Hepatocyte (in vitro differentiated cells): Measurements from ENCODE around the gene LMO4. TPM values are rescaled to one million over a fixed set of nuclear protein-coding genes. Genes with fewer than 3 reads are reported as not detected.

ENCODE experiments used
- DNase-seq: peaks from one replicate; pipeline ENCODE4 v3.0.0-alpha.2; 2016; ENCODE audit warnings: low spot score
- H2AFZ ChIP-seq: fragments of 200-600 bp; sonication (generic); 2 replicates; pipeline ENCODE4 v1.6.0; 2016; ENCODE audit warnings: antibody characterized with exemption, mild to moderate bottlenecking
- H3K27ac ChIP-seq: fragments of 200-600 bp; sonication (generic); 2 replicates; pipeline ENCODE4 v1.5.1; 2016; ENCODE audit warnings: mild to moderate bottlenecking
- H3K27me3 ChIP-seq: fragments of 200-600 bp; sonication (generic); 2 replicates; pipeline ENCODE4 v1.6.1; 2016
- H3K36me3 ChIP-seq: fragments of 200-600 bp; sonication (generic); replicated peaks from 2 replicates; pipeline ENCODE4 v1.5.1; 2016; ENCODE audit warnings: low read depth; ENCODE audit not compliant: insufficient read depth
- H3K4me1 ChIP-seq: fragments of 200-600 bp; sonication (generic); 2 replicates; pipeline ENCODE4 v1.5.1; 2016; ENCODE audit warnings: mild to moderate bottlenecking, moderate library complexity; ENCODE audit not compliant: insufficient read depth
- H3K4me2 ChIP-seq: fragments of 200-600 bp; sonication (generic); 2 replicates; pipeline ENCODE4 v1.6.0; 2016
- H3K4me3 ChIP-seq: fragments of 200-600 bp; sonication (generic); 2 replicates; pipeline ENCODE4 v1.5.1; 2016; ENCODE audit warnings: mild to moderate bottlenecking
- H3K79me2 ChIP-seq: fragments of 200-600 bp; sonication (generic); 2 replicates; pipeline ENCODE4 v1.6.0; 2017; ENCODE audit warnings: mild to moderate bottlenecking
- H3K9me2 ChIP-seq: fragments of 200-600 bp; sonication (generic); replicated peaks from 2 replicates; pipeline ENCODE4 v1.6.0; 2017; ENCODE audit warnings: mild to moderate bottlenecking; ENCODE audit not compliant: insufficient read depth
- H3K9me3 ChIP-seq: fragments of 200-600 bp; sonication (generic); 2 replicates; pipeline ENCODE4 v1.5.1; 2016; ENCODE audit warnings: low read depth, mild to moderate bottlenecking
- H4K20me1 ChIP-seq: fragments of 200-600 bp; sonication (generic); 2 replicates; pipeline ENCODE4 v1.6.0; 2016; ENCODE audit warnings: mild to moderate bottlenecking; ENCODE audit not compliant: insufficient read depth, poor library complexity, severe bottlenecking
- EZH2 ChIP-seq: fragments of 200-600 bp; sonication (generic); IDR thresholded peaks from 2 replicates; pipeline ENCODE4 v1.6.1; 2016; ENCODE audit warnings: antibody characterized with exemption, mild to moderate bottlenecking, borderline replicate concordance
- EZH2phosphoT487 ChIP-seq: fragments of 200-600 bp; sonication (generic); IDR thresholded peaks from one replicate; pipeline ENCODE4 v1.6.1; 2018; ENCODE audit warnings: antibody characterized with exemption, mild to moderate bottlenecking, low read depth, moderate library complexity; ENCODE audit not compliant: unreplicated experiment, severe bottlenecking
- WGBS: methylation state at CpG from one replicate; pipeline ENCODE4 v1.1.6; 2016; ENCODE audit warnings: low lambda C conversion rate; ENCODE audit errors: missing lambda C conversion rate; 5-methylcytosine and 5-hydroxymethylcytosine counted together
- polyA plus RNA-seq: library from polyadenylated mRNA; unstranded; fragments of >200 nt; fragmentation: Nextera tagmentation; extraction: Ambion mirVana; gene quantifications from 2 replicates; pipeline ENCODE4 v1.2.1, GENCODE V29; 2016
- total RNA-seq: library from RNA; depleted of rRNA; stranded (reverse); fragments of >200 nt; gene quantifications from 2 replicates; pipeline ENCODE4 v1.2.3, GENCODE V29; 2014
- TF ChIP-seq, protein P1 (sequence below): fragments of 200-600 bp; sonication (generic); IDR thresholded peaks from 2 replicates; pipeline ENCODE4 v1.5.1; 2016; ENCODE audit warnings: antibody characterized with exemption, mild to moderate bottlenecking; ENCODE audit not compliant: poor library complexity

The LMO4 gene
- total and polyA plus RNA-seq, 2 experiments from 2014 or later, result 59.1 to 221 TPM

GRCh38 chr1:87356591-87356990 is 27.9 kb downstream of the LMO4 start:
- no peak overlapping the region for H3K4me3 ChIP-seq
- no peaks in the 10 kb centered on the region for H3K79me2 ChIP-seq
- no peak for DNase-seq
- H4K20me1 ChIP-seq, result no peaks in the 10 kb centered on the region
- H3K4me1 ChIP-seq, result no peaks in the 10 kb centered on the region
- H3K27ac ChIP-seq, result no peak overlapping the region
- no peaks in the 10 kb centered on the region for H3K27me3 ChIP-seq
- no peak overlapping the region for H2AFZ ChIP-seq
- no peak for TF ChIP-seq EZH2
- TF ChIP-seq, protein P1, sequence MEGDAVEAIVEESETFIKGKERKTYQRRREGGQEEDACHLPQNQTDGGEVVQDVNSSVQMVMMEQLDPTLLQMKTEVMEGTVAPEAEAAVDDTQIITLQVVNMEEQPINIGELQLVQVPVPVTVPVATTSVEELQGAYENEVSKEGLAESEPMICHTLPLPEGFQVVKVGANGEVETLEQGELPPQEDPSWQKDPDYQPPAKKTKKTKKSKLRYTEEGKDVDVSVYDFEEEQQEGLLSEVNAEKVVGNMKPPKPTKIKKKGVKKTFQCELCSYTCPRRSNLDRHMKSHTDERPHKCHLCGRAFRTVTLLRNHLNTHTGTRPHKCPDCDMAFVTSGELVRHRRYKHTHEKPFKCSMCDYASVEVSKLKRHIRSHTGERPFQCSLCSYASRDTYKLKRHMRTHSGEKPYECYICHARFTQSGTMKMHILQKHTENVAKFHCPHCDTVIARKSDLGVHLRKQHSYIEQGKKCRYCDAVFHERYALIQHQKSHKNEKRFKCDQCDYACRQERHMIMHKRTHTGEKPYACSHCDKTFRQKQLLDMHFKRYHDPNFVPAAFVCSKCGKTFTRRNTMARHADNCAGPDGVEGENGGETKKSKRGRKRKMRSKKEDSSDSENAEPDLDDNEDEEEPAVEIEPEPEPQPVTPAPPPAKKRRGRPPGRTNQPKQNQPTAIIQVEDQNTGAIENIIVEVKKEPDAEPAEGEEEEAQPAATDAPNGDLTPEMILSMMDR, result no peak
- no peak for TF ChIP-seq EZH2phosphoT487
- 73% methylated on average over 5 of the region's 5 CpGs for WGBS
- H3K9me3 ChIP-seq, result no peaks in the 10 kb centered on the region
- no peaks in the 10 kb centered on the region for H3K36me3 ChIP-seq
- no peak overlapping the region for H3K4me2 ChIP-seq
- H3K9me2 ChIP-seq, result no peaks in the 10 kb centered on the region

DNA sequence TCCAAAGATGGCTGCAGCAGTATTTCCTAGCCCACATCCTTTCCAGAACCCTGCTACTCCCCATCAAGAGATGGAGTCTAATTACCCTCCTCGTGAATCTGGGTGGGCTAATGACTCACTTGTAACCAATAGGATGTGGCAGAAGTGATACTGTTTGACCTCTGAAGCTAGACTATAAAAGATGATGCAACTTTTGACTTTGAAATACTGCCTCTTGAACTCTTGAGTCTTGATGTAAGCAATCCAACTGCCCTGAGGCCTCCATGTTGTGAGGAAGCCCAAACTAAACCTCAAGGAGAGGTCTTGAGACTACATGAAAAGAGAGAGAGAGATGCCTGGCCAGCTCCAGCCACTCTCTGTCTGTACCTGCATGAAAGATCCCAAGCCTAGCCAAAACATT is 29.5 kb downstream of the LMO4 start:
- Histone ChIP-seq H3K9me3 (no peaks in the 10 kb centered on the region), H3K36me3 (no peaks in the 10 kb centered on the region), H3K4me1 (no peaks in the 10 kb centered on the region), H4K20me1 (no peaks in the 10 kb centered on the region), H2AFZ (no peak overlapping the region), H3K4me3 (no peak overlapping the region), H3K27me3 (no peaks in the 10 kb centered on the region), H3K79me2 (no peaks in the 10 kb centered on the region), H3K27ac (no peak overlapping the region), H3K9me2 (no peaks in the 10 kb centered on the region), H3K4me2 (no peak overlapping the region)
- TF ChIP-seq EZH2 (no peak), EZH2phosphoT487 (no peak)
- no peak for DNase-seq
- 72% methylated on average over 1 of the region's 1 CpG for WGBS

- no peaks in the 10 kb centered on the region for H3K4me1 ChIP-seq
- no peak for DNase-seq
Measured at GRCh38 chr1:87359586-87359985, 30.9 kb downstream of the LMO4 start.

GRCh38 chr1:87362063-87362833 is 33.6 kb downstream of the LMO4 start:
- H3K36me3 ChIP-seq, result no peaks in the 10 kb centered on the region
- no peaks in the 10 kb centered on the region for H3K9me2 ChIP-seq
- H3K27me3 ChIP-seq, result no peaks in the 10 kb centered on the region
- no peaks in the 10 kb centered on the region for H3K79me2 ChIP-seq
- H2AFZ ChIP-seq, result no peak overlapping the region
- no peak for DNase-seq
- no peak overlapping the region for H3K4me2 ChIP-seq
- 74% methylated on average over 5 of the region's 5 CpGs for WGBS
- TF ChIP-seq, protein P1, result no peak
- TF ChIP-seq EZH2, result no peak
- no peak for TF ChIP-seq EZH2phosphoT487
- H4K20me1 ChIP-seq, result no peaks in the 10 kb centered on the region
- no peaks in the 10 kb centered on the region for H3K4me1 ChIP-seq
- H3K27ac ChIP-seq, result no peak overlapping the region
- no peaks in the 10 kb centered on the region for H3K9me3 ChIP-seq
- no peak overlapping the region for H3K4me3 ChIP-seq

More at GRCh38 chr1:87359586-87359985, 30.9 kb downstream of the LMO4 start:
- Histone ChIP-seq H4K20me1 (no peaks in the 10 kb centered on the region), H3K4me2 (no peak overlapping the region), H3K27ac (no peak overlapping the region), H3K9me3 (no peaks in the 10 kb centered on the region), H3K79me2 (no peaks in the 10 kb centered on the region), H2AFZ (no peak overlapping the region), H3K4me3 (no peak overlapping the region), H3K36me3 (no peaks in the 10 kb centered on the region), H3K27me3 (no peaks in the 10 kb centered on the region), H3K9me2 (no peaks in the 10 kb centered on the region)
- 91% methylated on average over 1 of the region's 1 CpG for whole genome bisulfite sequencing
- TF ChIP-seq EZH2phosphoT487 (no peak), EZH2 (no peak)
- TF ChIP-seq, protein P1, result no peak
